HG02763 (cell line): ENCODE results near the gene DSG3.
"Not testable (repeated sequence)": the region's sequence is repeated elsewhere in the genome, so short reads cannot be mapped to it uniquely, and the experiment has no call there.

Experiments
- ATAC-seq: cut with Tn5 transposase; IDR thresholded peaks from one replicate; pipeline ENCODE4 v1.9.1; 2021; ENCODE audit warnings: mild to moderate bottlenecking, moderate library complexity; ENCODE audit not compliant: unreplicated experiment

DSG3 gene

DNA sequence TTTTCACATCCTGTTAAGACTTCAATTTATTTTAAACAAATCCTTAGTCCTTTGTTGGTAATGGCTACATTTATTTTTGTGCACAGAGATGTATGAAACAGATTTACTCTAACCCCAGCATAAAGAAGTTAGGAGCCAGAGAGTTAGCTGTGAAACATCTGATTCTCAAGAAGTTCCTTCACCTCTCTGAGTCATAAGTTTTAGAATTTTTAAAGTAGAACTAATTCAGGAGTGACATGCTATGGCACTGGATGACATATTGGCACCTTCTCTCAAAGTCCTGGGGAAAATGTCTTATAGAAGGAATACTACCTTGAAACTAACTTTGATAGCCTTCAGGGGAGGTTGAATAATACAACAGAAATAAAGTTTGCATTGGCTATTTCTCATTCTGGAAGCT, 44.0 kb downstream of the DSG3 start:
- no peak for ATAC-seq

DNA sequence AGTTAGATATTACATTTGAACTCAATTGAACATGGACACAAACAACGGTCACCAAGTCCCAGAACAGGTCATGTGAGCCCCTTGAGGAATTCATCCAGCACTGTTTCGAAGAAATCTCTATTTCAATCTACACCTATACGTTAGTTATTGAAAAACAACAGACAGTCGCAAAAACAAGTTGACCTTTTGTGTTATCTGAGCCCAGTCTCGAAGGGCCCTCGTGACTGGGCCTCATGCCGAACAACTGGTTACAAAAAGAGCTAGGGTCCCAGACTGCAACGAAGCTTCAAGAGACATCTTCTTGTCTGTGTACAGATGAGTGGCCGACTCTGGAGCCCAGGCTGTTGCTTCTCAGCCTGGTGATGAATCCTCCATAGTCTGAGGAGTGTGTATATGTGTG, 45.1 kb downstream of the DSG3 start:
- ATAC-seq = no peak

DNA sequence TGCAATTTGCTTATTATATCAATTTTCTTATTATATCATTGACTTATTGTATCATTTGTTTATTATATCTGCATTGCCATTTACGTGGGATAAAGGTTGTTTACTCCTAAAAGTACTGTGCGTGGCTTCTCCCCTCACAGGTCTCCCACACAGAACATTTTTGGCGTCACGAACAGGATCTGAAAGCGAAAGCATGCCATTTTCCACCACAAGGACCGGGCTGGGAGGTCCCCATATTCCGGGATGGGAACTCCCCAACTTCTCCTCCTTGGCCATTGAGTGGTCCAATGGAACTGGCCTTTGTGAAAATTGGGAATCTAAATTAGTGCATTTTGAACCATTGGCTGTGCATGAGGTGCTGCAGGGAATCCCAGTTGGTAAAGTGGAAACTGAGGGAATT, 45.6 kb downstream of the DSG3 start:
- no peak for ATAC-seq

DNA sequence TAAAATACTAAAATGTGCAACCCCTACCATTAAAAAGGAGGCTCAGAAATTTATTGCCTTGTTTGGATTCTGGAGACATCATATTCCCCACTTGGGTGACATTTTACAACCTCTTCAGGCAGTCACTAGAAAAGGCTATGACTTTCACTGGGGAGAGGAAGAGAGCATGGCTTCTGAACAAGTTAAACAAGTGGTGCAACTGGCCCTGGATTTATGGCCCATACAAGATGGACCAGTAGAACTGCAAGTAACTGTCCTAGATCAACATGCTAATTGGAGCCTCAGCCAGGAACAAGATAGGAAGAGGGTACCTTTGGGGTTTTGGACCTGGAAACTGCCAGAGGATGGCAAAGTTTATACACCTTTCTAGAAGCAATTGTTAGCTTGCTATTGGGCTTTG, 46.4 kb downstream of the DSG3 start:
- no peak for ATAC-seq

DNA sequence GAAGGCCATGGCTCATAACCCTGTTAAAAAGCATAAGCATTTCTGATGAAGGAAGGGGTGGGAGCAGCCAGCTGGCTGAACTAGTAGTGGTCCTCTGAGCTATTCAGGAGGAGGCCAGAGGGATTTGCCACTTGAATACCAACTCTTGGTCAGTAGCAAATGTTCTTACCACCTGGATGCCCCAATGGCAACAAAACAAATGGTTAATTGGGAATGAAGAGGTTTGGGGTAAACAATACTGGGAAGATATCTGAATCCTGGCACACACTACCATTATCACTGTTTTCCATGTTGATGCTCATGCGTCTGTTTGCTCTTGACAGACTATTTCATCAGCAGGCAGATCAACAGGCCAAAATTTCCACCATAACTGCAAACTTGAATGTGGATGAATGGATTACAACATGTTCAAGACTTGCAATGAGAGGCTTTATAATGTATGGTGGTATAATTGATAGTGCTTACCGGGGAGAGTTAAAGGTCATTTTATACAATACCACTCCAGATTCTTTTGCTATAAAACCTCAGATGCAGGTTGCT, 47.2 kb downstream of the DSG3 start:
- ATAC-seq = not testable (repeated sequence)

DNA sequence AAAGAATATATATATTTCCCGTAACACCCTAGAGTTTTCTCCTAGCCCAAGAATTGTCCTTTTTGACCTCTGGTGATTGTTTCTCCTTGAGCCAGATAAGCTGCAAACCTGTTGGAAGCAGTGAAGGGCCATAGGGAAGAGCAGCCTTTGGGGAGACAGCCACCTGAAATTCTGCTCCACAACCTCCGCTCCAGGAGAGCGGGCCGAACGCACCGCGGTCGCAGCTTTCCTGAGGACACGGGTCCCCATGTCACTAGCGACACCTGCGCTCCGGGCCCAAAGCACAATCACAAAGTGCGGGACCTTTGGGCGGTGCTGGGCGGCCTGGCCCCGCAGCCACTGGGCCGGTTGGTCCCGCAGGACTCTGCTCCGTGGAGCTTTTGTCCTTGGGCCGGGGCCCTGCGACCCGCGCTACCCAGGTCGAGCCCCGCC, 49.9 kb downstream of the DSG3 start:
- ATAC-seq = no peak

DNA sequence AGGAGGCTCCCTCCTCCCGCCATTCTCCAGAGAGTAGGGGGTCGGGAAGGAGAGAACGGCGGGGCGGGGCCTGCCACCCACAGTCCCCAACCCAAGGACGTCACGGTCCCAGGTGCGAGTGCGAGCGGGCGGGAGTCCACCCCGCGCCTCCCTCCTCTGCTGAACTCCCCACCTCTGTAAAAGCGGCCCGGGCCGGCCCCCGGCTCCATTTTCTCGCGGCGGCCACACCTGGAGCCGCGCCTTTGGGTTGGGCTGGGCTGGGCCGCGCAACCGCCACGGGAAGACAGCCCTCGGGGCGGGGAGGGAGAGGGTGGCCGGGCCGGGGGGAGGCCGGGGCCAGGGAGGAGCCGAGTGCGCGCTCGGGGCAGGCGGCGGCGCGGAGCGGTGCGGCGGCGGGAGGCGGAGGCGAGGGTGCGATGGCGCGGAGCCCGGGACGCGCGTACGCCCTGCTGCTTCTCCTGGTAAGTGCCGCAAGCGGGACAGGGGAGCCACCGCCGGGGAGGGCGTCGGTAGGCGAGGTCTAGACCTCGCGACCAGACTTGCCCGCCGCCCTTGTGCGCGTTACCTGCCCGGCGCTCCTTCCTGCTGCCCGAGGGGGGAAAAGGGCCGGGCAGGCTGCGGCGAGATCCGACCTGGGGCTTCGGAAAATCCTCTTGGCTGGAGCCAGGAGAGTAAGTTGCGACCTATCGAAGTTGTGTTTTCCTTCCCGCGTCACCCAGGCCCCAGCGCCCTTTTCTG, 50.5 kb downstream of the DSG3 start, which contains the start of gene DSG2:
Gene DSG2 (plus strand): TSS at position 342 of the 738 bp plus-strand sequence. CDS start 75 bp downstream, at position 417.
- peak; percentile 45 for ATAC-seq

DNA sequence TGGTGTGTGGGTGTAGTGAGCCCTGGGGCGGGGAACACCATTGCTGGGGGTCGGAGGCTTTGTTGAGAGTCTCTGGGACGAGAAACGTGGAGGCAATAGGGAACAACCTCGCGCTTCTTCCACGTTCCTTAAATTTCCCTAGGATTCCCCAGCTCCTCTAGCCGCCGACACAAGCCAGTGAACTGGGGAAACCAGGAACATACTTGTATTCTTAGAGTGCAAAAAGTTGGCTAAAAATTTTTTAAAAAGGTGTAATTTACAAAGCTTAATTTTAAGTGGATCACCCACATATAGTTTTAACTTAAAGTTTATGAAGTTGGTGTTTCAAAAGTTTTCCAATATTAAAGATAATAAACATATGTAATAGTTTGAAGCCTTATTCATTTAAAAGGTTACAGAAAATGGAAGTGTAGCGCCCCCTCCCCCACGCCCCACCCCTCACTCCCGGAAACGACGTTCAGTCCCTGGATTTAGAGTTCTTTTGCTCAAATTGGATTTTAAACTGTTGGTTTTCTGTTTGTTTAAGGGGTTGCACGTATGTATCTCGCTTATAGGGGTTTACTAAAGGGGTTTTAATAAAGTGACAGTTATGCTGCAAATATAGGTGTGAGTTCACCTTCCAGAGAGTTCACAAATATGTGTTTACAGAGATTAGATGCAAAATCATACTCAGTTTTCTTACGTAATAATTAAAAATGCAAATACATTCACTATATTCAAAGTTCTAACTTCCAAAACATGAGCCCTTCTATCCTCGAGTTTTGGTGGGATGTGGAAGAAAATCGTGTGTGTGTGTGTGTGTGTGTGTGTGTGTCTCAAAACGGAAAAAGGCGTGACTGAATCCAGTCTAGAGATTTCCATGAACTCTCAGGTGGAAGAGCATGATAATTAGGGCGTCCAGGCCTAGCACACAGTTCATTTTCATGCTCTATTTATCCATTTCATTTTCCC, 51.3 kb downstream of the DSG3 start:
- ATAC-seq = peak; percentile 6

DNA sequence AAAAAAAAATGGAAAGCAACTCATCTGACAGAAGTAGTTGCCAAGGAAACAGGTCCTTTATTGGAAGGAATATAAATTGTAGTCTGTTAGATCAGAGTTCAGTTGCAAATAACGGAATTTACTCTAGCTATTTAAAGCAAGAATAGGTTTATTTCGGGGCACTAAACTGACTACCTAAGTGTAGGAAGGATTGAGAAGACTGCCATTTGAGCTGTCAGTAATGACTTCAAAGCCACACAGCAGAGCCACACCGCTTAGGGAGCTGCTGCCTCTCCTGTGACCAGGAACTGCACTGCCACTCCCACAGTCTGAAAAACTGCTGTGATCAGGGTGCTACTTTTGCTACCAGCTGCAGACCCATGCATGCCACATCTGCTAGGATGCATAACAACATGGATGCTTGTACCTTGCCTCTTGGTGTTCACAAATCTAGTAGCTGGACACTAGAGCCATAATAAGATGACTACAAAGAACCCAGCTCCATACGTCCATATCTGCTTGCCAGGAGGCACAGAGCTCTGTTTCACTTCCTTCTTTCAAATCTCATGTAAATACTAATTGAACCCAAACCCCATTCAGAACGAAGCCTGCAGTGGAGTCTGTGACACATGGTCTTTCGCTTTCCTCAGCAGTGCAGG, 52.6 kb downstream of the DSG3 start:
- peak; percentile 88 for ATAC-seq

DNA sequence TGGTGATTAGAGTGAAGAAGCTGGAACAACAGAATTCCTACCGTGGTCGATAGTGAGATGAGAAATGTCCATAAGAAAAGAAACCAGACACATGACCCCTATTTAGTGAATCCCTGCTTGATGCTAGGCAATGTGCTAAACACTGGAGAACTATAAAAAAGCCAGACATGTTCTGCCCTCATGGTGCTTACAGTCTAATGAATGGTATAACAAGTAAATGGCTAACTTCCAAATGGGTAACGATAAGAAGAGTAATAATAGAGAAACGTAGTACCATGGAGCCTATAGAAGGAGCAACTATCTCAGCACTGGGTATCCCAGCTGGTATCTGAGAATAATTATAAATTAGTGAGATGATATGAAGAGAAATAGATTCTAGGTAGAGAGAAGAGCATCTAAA, 55.5 kb downstream of the DSG3 start:
- no peak for ATAC-seq

DNA sequence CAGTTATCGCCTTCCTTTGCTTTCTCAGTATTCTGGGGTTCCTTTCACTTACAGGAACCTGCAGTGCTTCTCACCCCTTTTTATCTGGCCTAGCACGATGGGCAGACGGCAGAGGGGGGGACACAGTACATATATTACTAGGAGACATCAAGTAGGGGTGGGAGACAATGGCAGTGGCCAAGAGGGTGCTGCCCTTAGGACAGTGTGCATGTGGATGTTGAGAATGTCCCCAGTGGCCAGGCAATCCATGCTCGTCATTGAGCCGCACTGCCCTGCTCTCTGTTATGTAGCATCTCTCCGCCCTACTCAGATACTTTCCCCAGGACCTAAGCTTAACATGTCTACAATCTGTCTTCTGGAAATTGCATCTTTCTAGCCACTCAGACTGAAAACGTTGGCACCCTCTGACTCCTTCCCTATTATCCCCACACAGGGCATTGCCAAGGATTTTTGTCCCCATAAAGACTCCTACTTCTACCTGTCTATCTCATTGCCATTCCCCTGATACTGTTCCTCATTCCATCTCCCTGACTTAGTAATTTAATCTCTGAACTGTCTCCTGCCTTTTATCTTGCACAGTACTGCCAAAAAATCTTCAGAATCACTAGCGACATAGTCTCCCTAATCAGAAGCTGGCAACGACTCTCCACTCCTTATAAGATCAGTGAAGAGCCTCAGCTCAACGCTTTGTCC, 57.1 kb downstream of the DSG3 start:
- ATAC-seq = no peak

DNA sequence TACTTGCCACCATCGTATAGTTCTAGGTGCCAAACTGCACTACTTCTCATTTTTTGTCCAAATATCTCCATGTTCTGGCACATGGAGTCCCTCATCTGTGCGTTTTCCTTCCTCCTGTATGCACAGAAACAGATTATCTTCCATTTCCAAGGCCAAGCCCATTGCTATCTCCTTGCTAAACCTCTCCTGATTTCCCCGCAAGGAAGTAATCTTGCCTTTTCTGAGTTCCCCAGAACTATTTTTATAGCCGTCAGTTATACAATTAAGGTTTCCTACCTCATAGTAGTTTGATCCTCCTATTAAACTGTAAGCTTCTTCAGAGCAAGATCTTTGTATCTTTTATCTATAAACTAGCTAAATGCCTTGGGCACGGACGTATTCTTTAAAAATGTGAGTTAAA, 57.6 kb downstream of the DSG3 start:
- ATAC-seq = no peak

DNA sequence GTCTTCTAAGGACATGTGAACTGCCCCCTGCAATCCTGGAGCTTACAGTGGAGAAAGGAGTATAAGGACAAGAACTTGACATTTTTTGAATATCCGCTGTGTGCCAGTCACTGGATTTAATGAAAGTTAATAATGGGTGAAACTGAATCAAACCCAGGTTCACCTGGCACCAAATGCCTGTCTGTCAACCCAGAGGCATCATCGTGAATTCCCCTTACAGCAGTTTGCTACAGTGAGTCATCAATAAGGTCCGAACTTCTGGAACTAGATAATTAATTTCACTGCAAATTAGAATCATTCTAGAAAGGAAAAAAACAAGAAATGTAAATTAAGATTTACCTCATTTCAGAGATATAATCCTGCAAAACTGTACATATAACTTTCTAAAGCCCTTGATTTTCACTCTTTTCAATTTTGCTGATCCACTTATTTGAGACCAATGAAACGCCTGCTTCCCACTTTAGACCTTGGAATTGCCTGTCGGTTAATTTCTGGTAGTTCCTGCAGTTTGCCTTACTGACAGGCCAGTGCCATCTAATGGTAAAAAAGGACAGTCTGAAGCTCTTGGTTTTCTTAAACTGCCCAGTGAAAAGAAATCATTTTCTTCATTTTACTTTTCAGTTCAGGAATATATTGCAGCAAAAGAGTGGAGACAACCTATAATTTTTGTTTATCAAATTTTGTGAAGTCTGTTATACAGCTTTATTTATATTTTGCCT, 58.6 kb downstream of the DSG3 start:
- ATAC-seq = no peak

DNA sequence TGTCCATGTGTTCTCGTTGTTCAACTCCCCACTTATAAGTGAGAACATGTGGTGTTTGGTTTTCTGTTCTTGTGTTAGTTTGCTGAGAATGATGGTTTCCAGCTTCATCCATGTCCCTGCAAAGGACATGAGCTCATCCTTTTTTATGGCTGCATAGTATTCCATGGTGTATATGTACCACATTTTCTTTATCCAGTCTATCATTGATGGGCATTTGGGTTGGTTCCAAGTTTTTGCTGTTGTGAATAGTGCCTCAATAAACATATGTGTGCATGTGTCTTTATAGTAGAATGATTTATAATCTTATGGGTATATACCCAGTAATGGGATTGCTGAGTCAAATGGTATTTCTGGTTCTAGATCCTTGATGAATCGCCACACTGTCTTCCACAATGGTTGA, 59.6 kb downstream of the DSG3 start:
- not testable (repeated sequence) for ATAC-seq

DNA sequence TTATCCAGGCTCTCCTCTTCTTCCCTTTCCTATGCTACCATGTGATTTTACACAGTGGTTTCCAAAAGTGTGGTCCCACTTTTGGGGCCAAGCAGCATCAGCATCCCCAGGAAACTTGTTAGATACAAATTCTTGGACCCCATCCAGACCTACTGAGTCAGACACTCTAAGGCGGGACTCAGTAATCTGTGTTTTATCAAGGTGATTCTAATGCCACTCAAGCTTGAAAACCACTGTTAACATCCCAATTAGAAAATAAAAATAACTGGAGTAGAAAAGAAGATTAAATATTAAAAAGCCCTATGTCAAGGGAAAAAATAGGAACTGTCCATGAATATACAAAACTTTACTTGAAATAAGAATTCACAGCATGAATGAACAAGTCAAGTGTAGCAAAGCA, 61.2 kb downstream of the DSG3 start:
- no peak for ATAC-seq

DNA sequence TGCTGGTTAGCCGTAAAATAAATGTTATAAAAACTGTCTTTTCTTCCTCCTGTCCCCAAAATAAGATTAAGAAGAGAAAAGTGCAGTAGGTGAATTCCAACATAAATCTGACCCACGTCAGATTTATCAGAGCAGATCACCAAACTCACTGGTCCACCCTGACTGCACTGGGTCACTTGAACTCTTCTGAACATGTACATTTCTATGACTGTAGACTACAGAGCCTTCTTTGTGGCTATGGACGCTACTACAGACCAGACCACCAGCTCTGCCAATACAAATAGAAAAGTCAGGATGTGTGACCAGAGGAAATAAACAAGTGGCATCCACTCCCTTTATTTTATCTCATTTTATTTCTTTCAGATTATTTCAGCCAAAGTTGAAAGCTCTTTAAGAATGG, 62.0 kb downstream of the DSG3 start:
- ATAC-seq = no peak

DNA sequence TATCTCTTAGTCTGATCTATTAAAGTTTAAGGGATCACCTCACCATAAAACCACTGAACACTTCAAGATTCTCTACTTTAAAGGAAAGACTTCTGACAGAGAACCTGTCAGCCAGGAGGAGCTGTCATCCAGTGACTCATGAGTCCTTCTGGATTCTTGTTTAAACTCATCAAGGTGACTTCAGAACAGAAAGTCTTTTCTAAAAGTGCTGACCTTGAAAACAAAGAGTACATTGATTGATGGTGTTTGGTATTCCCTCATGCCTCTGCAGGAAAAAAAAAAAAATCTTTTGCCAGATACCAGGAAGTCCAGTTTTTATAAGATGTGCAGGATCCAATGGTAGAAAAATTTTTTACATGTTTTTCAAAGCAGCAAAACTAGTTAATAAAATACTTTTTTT, 62.8 kb downstream of the DSG3 start:
- ATAC-seq = no peak

DNA sequence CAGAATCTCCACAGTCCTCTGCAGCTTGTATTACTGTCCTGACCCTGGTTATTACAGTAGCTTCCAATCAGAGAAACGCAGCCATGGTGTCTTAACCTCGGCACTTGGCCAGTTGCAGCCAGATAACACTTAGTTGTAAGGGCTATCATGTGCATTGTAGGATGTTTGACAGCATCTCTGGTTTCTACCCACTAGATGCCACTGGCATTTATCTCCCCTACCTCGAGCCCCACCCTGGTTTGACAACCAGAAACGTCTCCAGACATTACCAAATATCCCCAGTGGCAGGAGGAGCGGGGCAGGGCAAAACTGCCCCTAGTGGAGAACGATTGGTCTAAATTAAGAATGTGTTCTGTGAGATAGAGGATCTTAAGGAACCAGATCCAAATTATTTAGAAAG, 63.6 kb downstream of the DSG3 start:
- no peak for ATAC-seq

DNA sequence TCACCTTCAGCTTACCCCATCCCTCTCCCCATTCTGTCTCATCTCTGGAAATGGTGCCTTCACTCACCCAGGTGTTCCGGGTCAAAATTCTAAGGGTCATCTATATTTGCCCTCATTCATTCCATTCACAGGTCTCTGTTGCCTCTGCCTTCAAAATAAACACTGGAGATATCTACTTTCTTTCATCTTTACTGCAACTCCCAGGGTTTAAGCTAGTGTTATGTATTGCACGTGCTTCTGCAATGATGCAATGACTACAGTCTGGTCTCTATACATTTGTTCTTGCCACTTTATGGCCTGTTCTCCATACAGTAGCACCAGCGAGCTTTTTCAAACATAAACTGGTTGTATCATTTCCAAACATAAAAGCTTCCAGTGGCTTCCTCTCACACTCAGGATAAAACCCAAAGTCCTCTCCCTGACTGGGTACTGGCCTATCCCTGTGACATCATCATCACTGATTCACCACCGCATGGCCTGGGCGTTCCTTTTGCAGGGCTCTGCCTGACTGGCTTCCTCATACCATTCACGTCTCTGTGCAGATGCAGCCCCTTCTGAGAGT, 64.7 kb downstream of the DSG3 start:
- no peak for ATAC-seq
